ENCODE results near the gene CERS6.

The CERS6 gene

DNA sequence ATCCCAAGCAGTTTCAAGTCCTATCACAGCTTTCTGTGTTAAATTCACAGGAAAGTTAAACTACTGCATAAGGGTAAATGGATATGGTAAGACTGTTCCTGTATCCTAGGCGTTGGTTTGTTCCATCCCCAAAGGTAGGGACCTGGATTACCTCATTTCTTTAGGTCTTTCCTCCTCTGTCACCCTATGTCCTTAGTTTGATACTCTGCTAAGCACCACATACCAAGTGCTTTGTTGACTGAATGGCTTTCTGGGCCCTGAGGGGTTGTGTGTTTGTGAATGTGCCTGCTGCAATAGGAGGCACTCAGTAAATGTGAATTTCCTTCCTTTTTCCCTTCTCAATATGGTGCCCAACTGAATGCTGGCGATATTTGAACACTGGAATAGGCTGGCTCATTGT is 354.2 kb downstream of the CERS6 start:
- no peaks in the 10 kb centered on the region for H3K36me3 Mint-ChIP-seq (ENCODE audit: low read depth)
- H3K4me1 Mint-ChIP-seq (ENCODE audit: low read depth) = no peaks in the 10 kb centered on the region
- no peaks in the 10 kb centered on the region for H3K27me3 Mint-ChIP-seq
- no peak overlapping the region for H3K27ac Mint-ChIP-seq
- no peak overlapping the region for H3K4me3 Mint-ChIP-seq
- intact Hi-C loops (cut with micrococcal nuclease) = no loop called here
- H3K9me3 Mint-ChIP-seq = no peaks in the 10 kb centered on the region

GRCh38 chr2:168811696-168812095 is 355.6 kb downstream of the CERS6 start:
- H3K9me3 Mint-ChIP-seq = no peaks in the 10 kb centered on the region
- H3K27me3 Mint-ChIP-seq = no peaks in the 10 kb centered on the region
- no peak overlapping the region for H3K27ac Mint-ChIP-seq

DNA sequence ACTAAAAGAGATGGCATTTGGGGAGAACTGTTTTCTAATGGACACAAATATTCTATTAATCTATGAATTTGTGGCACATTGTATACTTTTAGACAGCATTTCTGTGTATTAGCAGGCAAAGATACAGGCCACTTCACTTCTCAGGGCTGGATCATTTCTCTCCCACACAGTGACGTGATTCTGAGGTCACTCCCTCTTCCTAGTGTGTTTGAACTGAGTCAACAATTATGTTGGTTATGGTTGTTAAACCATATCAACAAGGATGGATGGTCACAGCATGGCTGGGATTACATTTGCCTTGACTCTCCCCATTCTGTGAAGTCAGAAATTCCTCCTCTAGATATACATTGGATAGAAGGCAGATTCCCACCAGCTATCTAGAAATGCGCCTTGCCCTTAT is 358.0 kb downstream of the CERS6 start:
- Mint-ChIP-seq H3K4me3 (no peak overlapping the region), H3K36me3 (ENCODE audit: low read depth) (no peaks in the 10 kb centered on the region), H3K9me3 (no peaks in the 10 kb centered on the region), H3K4me1 (ENCODE audit: low read depth) (no peaks in the 10 kb centered on the region), H3K27ac (no peak overlapping the region), H3K27me3 (no peaks in the 10 kb centered on the region)
- intact Hi-C loops (cut with micrococcal nuclease) = no loop called here

More at GRCh38 chr2:168811696-168812095, 355.6 kb downstream of the CERS6 start:
- intact Hi-C loops (cut with micrococcal nuclease) = no loop called here
- H3K4me1 Mint-ChIP-seq (ENCODE audit: low read depth) = no peaks in the 10 kb centered on the region
- H3K36me3 Mint-ChIP-seq (ENCODE audit: low read depth) = no peaks in the 10 kb centered on the region
- no peak overlapping the region for H3K4me3 Mint-ChIP-seq

GRCh38 chr2:168814939-168815907 is 359.2 kb downstream of the CERS6 start:
- Mint-ChIP-seq H3K27ac (no peak overlapping the region), H3K36me3 (ENCODE audit: low read depth) (no peaks in the 10 kb centered on the region), H3K9me3 (no peaks in the 10 kb centered on the region), H3K4me3 (no peak overlapping the region), H3K27me3 (no peaks in the 10 kb centered on the region), H3K4me1 (ENCODE audit: low read depth) (no peaks in the 10 kb centered on the region)
- intact Hi-C loops (cut with micrococcal nuclease) = no loop called here

DNA sequence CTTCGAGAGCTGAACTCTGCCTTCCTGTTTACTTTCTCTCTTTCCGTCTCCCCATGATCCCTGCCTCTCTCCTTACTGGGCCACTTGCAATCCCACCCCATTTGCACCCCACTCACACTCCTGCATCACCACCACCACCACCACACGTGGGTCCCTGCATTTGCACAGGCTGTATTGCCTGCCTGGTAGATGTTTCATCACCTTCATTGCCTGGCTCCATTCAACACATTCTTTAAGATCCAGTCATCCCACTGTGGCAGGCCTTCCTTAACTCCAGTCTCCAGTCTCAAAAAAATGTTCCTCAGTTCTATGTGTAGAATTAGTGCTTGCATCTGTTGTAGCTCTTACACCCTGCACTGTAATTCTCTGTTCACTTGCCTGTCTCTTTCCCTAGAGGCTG is 360.3 kb downstream of the CERS6 start:
- Mint-ChIP-seq H3K27ac (no peak overlapping the region), H3K4me1 (ENCODE audit: low read depth) (no peaks in the 10 kb centered on the region), H3K36me3 (ENCODE audit: low read depth) (no peaks in the 10 kb centered on the region), H3K4me3 (no peak overlapping the region), H3K9me3 (no peaks in the 10 kb centered on the region), H3K27me3 (no peaks in the 10 kb centered on the region)
- intact Hi-C loops (cut with micrococcal nuclease) = no loop called here

DNA sequence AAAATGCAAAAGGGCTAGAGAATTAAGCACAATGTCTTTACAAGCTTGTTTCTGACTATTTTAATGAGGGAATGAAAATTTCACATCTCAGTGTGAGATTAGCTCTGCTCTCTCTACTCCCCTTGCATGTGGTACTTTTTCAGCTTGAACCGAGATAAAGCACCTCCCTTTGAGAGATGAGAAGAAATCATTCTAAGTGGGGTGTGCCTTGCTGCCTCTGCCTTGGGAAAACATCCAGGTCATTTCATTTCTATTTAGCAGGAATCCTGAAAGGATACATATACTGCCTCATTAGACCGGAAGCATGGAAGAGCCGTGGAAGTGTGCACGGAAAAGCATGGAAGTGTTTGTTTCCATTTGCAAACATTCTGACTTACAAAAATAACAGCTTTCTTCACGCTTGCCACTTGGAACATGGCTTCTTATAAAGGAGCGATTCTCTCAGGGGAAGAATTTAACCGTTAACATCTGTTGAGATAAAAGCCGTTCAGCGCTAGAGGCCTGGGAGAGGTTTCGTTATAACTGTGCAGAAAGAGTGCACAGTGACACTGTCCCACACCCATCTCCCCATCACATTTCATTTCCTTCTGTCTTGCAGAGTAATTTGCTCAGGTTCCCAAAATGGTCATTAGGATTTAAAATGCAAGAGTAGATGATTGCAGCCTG is 363.1 kb downstream of the CERS6 start:
- Mint-ChIP-seq H3K9me3 (no peaks in the 10 kb centered on the region), H3K4me3 (no peak overlapping the region), H3K4me1 (ENCODE audit: low read depth) (no peaks in the 10 kb centered on the region), H3K27ac (no peak overlapping the region), H3K36me3 (ENCODE audit: low read depth) (no peaks in the 10 kb centered on the region), H3K27me3 (no peaks in the 10 kb centered on the region)
- intact Hi-C loops (cut with micrococcal nuclease) = no loop called here

DNA sequence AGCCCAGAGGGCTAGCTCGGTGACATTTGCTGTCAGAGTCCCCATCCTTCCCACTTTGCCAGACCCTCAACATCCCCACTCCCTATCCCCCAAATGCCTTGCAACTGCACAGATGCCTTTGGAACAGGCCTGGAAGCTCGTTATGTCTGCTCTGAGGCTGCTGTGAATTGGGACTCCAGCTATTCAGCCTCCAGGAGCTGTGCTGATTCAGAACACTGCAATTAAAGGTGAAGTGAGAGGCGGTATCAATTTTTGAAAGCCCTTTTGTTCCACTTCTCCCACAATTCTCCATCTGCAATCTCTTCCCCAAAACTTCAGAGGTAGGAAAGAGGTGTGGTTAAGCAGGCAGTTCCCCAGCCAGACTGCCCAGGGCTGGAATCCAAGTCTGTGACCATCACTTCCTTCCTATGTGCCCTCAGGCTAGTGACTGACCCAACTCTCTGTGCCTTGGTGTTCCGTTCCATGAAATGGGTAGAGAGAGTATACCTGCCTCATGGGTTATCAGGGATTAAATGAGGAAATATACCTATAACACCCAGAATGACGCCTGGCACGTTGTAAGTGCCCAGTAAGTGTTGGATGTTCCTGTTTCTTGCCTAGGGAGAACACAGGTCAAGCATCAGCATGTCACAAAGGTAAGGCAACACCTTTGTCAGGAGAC is 363.9 kb downstream of the CERS6 start:
- H3K27me3 Mint-ChIP-seq = no peaks in the 10 kb centered on the region
- no peak overlapping the region for H3K27ac Mint-ChIP-seq
- H3K4me1 Mint-ChIP-seq (ENCODE audit: low read depth) = no peaks in the 10 kb centered on the region
- H3K4me3 Mint-ChIP-seq = no peak overlapping the region
- no peaks in the 10 kb centered on the region for H3K9me3 Mint-ChIP-seq
- H3K36me3 Mint-ChIP-seq (ENCODE audit: low read depth) = no peaks in the 10 kb centered on the region
- intact Hi-C loops (cut with micrococcal nuclease) = no loop called here

DNA sequence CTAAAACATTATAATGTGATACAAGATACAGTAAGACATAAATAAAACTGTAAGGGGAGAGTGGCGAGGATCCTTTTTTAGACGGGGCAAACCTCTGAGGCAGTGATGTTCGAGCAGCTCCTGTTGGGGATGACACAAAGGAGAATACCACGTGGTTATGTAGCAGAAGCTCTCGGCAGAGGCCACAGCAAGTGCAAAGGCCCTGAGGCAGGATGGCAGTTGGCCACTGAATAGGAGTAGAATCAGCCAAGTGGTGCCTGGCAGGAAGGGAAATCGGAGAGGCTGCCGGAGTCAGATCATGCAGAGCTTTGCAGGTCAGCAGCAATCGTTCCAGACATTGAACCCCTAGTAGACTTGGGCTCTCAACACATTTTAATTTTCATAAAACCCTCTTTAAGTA is 365.5 kb downstream of the CERS6 start:
- intact Hi-C loops (cut with micrococcal nuclease) = no loop called here
- H3K27ac Mint-ChIP-seq = no peak overlapping the region

GRCh38 chr2:168821992-168822391 is 365.9 kb downstream of the CERS6 start:
- Mint-ChIP-seq H3K27me3 (no peaks in the 10 kb centered on the region), H3K9me3 (no peaks in the 10 kb centered on the region), H3K27ac (no peak overlapping the region), H3K4me1 (ENCODE audit: low read depth) (no peaks in the 10 kb centered on the region), H3K4me3 (no peak overlapping the region), H3K36me3 (ENCODE audit: low read depth) (no peaks in the 10 kb centered on the region)
- intact Hi-C loops (cut with micrococcal nuclease) = no loop called here

More for the DNA sequence above, 365.5 kb downstream of the CERS6 start:
- H3K9me3 Mint-ChIP-seq = no peaks in the 10 kb centered on the region
- H3K4me1 Mint-ChIP-seq (ENCODE audit: low read depth) = no peaks in the 10 kb centered on the region
- no peak overlapping the region for H3K4me3 Mint-ChIP-seq
- no peaks in the 10 kb centered on the region for H3K27me3 Mint-ChIP-seq
- H3K36me3 Mint-ChIP-seq (ENCODE audit: low read depth) = no peaks in the 10 kb centered on the region
